LNCAP (cell line): Measurements from ENCODE around the gene PRRX1.

Source experiments
- TF ChIP-seq, protein P1 (sequence below): fragments of 450-650 bp; IDR thresholded peaks from 2 replicates; pipeline ENCODE4 v1.5.1; 2017; ENCODE audit warnings: mild to moderate bottlenecking

The PRRX1 gene

DNA sequence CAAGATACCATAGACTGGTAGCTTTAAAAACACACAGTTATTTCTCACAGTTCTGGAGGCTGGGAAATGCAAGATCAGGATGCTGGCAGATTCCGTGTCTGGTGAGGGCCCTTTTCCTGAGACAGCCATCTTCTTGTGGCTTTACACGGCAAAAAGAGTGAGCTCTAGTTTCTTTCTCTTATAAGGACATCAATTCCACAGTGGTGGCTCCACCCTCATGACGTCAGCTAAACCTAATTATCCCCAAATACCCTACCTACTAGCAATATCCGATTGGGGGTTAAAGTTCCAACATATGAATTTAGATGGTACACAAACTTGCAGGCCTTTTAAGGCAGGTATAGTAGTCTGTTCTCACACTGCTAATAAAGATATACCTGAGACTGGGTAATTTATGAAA is 77.7 kb downstream of the PRRX1 start:
- TF ChIP-seq, protein P1, sequence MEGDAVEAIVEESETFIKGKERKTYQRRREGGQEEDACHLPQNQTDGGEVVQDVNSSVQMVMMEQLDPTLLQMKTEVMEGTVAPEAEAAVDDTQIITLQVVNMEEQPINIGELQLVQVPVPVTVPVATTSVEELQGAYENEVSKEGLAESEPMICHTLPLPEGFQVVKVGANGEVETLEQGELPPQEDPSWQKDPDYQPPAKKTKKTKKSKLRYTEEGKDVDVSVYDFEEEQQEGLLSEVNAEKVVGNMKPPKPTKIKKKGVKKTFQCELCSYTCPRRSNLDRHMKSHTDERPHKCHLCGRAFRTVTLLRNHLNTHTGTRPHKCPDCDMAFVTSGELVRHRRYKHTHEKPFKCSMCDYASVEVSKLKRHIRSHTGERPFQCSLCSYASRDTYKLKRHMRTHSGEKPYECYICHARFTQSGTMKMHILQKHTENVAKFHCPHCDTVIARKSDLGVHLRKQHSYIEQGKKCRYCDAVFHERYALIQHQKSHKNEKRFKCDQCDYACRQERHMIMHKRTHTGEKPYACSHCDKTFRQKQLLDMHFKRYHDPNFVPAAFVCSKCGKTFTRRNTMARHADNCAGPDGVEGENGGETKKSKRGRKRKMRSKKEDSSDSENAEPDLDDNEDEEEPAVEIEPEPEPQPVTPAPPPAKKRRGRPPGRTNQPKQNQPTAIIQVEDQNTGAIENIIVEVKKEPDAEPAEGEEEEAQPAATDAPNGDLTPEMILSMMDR: no peak

DNA sequence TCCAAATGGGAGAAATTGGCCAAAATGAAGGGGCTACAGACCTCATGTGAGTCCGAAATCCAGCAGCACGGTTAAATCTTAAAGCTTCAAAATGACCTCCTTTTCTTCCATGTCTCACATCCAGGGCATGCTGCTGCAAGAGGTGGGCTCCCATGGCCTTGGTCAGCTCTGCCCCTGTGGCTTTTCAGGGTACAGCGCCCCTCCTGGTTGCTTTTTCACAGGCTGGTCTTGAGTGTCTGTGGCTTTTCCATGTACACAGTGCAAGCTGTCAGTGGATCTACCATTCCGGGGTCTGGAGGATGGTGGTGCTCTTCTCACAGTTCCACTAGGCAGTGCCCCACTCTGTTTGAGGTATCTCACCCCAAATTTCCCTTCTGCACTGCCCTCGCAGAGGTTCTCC is 78.7 kb downstream of the PRRX1 start:
- TF ChIP-seq, protein P1: no peak

DNA sequence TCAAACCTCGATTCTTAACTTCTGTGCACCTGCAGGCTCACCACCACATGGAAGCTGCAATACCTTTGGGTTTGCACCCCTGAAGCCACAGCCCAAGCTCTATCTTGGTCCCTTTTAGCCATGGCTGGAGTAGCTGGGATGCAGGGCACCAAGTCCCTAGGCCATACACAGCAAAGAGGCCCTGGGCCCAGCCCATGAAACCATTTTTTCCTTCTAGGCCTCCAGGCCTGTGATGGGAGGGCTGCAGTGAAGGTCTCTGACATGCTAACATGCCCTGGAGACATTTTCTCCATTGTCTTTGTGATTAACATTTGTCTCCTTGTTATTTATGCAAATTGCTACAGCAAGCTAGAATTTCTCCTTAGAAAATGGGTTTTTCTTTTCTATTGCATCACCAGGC is 79.2 kb downstream of the PRRX1 start:
- TF ChIP-seq, protein P1: no peak

DNA sequence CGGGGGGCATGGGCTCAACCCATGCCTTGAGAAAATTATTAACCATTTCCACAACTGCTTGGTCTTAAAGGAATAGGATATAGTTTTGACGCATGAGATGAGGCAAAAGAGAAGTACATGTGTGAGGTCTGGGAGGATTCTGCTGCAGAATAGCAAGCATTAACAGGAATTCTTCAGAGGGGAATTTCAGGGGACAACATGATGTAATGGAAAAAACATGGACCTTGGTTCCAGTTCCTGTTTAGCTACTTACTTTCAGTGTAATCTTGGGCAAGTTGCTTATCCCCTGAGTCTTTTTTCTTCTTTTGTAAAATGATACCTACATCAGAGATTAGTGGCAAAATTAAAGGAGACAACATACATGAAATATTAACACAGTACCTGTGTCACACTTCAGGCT is 85.6 kb downstream of the PRRX1 start:
- TF ChIP-seq, protein P1: no peak

DNA sequence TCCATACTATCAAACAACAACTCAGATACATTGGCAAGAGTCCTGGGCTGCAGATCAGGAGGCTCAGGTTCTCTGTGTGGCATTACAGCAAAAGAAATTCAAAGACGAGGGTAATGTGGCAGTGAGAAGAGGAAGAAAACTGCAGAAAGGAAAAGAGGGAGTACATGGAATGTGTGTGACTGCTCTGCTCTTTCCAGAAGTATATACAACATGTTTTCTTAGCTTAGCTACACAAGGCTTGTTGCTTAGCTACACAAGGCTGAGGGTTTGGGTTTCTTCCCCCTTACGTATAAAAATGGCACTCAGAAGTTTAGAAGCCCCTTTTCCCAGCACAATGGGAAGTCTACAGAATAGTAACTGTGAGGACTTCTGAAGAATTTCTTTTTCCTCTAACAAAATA is 86.0 kb downstream of the PRRX1 start:
- TF ChIP-seq, protein P1: no peak

DNA sequence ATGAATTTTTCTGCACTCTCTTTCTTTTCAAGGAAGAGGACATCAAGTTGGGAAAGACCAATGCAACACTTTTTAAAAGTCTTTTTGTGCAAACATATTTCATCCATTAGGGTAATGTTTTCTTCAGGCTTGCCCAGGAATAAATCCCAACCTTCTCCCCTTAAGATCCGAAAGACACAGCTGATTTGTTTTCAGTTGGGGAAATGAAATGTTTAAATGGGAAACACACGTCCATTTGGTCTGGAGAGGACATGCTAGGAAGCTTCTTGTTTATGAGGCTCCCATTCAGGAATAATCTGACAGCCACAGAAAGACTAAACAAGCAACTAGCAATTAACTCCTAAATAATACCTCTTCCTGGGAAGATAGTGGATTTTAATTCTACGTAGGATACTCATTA is 91.9 kb downstream of the PRRX1 start:
- TF ChIP-seq, protein P1: no peak

DNA sequence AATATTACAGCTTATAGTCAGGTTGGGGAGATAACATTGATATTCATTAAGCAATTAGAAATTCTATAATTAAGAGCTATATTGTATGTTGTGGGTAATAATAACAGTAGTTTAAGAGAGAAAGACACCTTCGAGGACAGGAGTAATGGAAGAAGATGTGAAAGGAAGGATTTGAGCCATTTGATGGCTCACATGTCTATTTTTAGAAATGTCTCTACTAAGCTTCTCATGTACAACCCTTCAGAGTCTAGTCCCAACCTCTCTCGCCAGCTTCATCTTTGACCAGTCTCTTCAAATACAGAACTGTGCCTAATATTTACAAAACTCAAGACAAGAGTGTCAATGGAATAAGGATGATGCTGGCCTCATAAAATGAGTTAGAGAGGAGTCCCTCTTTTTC is 95.1 kb downstream of the PRRX1 start:
- TF ChIP-seq, protein P1: no peak

DNA sequence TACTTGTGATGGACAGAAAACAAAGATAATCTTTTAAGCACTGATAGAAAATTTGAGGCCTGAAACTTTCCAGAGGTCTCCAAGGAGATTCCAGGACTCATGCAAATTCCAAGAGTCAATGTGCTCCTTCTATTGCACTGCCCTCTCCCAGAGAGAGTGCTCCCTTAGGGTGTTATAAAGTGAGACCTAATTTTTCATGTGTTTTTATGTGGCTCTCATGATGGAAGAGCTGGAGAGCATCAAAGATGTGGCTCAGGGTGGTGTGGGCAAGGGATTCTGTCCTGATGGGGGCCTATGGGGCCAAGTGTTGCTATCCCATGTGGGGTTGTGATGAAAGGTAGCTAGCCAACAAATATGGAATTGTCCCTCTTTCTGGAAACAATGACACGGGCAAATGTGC is 101.3 kb downstream of the PRRX1 start:
- TF ChIP-seq, protein P1: no peak
